GM11168 (cell line): ENCODE data around the gene SHISA5.

Experiments
- in situ Hi-C: fragments of 300-500 bp; cut with MboI; formaldehyde crosslinking; loops from one replicate; pipeline ENCODE4 v1.12.0; 2022; ENCODE audit warnings: low sequenced_read_pairs; ENCODE audit not compliant: unreplicated experiment

Gene SHISA5

DNA sequence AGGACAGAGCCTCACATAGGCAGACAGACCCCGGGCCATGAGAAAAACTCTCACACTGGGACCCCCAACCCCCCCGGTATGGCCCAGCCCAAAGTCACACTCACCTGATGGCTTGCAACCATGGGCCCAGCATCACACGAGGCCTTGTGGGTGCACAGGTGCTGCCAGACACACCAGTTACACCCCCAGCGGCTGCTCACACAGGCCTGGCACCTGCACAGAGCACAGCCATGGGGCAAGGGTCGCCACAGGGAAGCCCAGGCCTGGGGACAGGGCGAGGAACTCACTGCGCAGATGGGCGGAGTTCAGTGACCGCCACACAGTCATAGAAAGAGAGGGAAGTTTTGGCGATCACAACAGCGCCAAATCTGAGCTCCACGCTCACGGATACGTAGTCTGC lies 83.4 kb downstream of the SHISA5 start:
- in situ Hi-C loops: no loop called here

DNA sequence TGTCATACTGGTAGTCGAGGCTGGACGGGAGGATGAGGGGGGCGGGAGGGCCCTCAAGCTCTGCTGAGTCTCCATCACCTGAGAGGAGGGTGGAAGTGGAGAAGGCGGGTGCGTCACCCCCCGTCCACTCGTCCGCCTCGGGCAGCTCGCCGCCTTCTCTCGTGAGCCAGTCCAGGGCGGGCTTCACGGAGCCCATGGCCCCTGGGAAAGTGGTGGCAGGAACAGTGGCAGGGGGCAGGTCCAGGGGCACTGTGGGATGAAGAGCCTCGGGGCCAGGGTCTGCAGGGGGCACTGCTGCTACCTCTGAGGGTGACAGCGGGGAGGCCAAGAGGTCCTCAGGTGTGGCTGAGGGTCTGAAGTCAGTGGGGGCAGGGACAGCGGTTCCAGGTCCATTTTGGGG lies 84.4 kb downstream of the SHISA5 start:
- in situ Hi-C loops: no loop called here

DNA sequence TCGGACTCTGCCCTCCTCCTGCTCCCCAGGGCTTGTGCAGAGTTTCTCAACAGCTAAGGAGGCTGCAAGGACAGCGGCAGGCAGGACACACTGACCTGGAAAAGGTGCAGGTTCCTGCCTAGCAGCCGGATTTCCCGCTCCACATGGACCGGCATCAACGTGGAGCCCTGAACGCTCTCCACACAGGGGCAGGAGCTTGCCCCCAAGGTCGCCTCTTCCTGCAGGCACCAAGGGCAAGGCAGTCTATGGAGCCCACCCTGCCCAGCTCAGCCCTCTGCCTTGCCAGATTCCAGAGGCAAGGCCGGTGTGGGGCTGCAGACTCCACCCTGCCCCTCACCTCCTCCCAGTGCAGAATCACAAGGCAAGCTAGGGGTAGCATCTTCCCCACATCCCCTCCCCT lies 84.8 kb downstream of the SHISA5 start:
- in situ Hi-C loops: no loop called here

DNA sequence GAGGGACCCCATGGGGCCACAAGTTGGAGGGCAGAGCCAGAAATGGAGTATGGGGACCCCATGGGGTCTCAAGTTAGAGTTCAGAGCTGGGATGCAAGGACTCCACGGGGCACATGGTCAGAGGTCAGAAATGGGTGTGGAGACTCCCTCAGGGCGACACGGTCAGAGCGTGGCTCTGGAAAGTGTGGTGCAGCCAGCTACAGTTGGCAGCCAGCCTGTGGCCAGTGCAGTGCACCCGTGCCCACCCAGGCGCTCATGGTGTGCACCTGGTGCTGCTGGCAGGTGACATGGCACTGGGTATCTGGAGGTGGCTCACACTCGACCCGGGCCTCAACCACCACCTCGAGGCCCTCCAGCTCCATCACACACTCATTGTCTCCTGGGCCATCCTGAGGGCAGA lies 85.3 kb downstream of the SHISA5 start:
- in situ Hi-C loops: no loop called here

DNA sequence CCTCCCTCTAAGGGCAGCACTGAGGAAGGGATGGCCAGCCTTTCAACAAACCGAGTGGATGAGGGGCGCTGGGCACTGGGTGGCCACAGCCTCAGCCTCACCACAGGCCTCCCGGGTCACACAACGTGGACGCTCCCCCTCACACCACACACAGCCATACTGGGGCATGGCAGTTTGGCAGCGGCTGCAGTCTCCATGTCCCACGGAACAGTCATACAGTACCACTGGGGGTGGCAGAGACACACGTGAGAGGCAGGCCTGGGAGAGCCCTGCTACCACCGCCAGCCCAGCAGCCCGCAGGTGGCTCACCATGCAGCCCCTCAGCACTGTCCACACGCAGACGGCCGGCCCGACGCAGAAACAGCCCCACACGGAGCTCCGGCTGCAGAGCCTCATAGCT lies 85.8 kb downstream of the SHISA5 start:
- in situ Hi-C loops: no loop called here
